Stimulated activated CD8-positive, alpha-beta memory T cell treated with anti-CD3 and anti-CD28 coated beads, Interleukin-2, amount 100 ng/mL, for 48 hours (primary cell): ENCODE results near the gene FUOM.

Experiments
- DNase-seq, 2 donors: peaks; one replicate each; pipeline ENCODE4 v3.0.0-alpha.2; 2020; ENCODE audit warnings: low read depth in 2 of 2

The FUOM gene

DNA sequence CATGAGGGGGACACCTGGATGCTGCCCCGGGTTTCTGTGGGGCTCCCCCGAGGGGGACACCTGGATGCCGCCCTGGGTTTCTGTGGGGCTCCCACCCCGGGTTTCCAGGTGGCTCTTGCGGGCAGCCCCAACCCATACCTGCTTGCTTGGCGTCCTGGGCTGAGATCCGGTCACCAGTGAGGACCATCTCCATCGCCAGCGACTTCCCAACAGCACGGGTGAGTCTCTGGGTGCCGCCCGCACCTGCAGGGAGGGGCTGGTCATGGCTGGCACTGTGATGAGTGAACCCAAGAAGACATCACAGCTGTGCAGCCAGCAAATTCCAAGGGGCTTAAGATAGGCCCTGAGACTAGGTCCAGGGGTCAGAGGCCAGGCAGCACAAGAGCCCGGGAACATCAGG is 8.9 kb upstream of the FUOM start:
- no peak for DNase-seq

DNA sequence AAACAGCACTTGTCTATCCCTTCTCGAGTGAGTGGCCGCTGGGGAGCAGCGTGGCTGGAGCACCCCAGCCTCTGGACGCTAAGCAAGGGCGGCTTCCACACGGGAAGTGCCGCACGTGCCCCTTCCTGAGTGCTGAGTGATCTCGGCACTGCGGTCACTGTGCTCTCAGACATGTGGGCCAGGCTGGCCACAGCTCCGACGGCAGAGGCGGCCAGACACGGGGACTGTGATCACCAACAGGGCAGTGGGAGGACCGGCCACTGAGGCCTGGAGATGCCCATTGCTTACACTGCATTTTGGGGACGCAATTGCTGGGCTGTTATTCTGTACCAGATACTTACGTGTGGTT is 8.3 kb upstream of the FUOM start:
- DNase-seq, result no peak

DNA sequence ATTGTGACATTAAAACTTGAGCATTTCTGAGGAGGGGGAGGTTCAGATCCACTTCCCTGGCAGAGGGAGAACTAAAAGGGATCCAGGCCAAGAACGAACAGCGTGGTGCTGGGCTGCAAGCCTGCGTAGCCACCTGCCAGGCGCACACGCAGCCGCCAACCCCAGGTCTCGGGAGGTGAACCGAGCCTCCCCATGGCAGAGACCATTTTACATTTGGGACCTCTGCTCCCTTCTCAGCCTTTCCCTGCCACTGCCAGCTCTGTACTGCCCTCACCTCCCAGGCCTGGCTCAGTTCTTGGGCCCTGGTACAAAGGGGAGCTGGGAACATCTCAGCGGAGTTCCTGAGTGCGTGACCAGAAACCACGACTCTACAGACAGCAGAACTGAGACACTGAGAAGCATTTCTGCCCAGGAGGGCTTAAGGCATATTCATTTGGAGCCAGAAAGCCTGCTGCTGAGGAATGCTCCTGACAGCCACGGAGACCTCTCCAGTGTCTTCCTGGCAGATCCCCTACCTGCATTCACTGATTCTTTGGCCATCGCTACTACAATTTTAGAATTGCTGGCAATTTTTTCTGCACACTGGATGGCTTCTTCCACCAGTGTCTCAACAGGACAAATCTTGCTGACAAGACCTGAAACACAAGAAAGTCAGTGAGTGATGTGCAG is 7.8 kb upstream of the FUOM start:
- DNase-seq, result no peak

DNA sequence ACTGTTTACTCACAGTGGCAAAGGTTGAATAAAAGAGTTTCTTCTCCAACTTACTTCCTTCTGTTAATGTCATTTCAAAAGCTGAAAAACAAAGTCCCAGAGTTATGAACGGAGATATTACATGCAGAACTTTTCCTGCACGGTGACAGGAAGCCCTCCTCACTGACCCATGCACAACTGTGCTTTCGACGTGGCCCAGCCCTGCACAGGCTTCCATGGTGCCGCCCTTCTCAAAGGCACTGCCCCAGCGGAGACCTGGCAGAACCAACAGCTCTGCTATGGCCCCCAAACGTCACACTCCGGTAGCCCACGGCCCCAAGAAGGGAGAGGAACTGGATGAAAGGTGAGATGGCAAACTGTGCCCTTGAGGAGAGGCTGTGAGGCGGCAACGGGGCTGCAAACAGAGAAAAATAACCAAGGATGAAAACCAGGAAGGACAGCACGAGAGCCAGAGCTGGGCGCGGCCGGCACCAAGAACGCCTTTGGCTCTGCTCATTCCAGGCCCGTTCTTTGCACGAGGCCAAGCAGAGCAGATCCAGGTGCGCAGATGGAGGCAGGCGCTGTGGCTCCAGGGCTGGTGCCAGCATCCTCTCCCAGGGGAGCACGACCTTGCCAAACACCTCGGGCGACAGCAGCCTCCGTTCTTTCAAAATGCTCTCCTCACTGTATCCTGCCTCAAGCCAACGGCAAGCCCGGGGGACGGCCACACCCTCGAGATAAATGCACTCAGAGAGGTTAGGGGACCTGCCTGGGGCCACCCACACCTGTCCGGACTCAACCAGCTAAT is 7.0 kb upstream of the FUOM start:
- no peak for DNase-seq

DNA sequence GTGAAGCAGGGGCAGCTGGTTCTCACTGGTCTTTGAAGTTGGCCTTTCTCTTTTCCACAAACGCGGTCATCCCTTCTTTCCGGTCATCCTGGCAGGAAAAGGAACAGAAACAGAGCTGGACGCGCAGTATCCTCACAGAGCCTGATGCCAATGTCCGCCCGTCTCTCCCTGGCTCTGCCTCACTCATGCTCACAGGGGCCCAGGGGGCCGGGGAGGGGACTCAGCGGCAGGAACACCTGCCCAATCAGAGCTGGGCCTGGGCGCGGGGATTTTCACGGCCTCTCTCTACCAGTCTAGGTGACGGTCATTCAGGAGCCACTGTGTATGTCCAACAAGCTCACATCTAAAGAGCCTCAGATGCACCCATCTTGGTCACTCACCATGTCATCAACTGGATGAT is 5.0 kb upstream of the FUOM start:
- no peak for DNase-seq

DNA sequence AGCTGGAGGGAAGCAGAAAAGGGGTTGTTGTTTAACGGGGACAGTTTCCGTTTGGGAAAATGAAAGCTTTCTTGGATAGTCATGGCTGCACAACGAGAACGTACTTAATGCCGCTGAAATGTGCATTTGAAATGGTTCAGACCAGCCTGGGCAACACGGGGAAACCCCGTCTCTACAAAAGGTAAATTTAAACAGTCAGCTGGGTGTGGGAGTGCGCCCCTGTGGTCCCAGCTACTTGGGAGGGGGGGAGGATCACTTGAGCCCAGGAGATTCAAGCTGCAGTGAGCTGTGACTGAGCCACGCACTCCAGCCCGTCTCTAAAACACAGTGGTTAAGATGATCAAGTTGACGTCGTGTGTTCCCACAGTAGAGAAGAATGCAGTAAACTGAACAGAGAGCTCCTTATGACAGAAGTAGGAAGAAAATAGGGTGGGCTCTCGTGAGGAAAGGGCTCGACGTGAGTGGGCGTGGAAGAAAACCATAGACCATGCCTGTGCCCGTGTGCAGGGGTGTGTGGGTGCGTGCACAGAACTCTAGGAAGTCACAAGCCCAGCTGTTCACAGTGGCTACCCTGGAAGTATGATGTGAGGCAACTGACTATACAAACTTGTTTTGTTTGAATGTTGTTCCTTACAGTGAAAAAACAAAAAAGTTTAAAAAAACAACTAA is 4.1 kb upstream of the FUOM start:
- no peak for DNase-seq

DNA sequence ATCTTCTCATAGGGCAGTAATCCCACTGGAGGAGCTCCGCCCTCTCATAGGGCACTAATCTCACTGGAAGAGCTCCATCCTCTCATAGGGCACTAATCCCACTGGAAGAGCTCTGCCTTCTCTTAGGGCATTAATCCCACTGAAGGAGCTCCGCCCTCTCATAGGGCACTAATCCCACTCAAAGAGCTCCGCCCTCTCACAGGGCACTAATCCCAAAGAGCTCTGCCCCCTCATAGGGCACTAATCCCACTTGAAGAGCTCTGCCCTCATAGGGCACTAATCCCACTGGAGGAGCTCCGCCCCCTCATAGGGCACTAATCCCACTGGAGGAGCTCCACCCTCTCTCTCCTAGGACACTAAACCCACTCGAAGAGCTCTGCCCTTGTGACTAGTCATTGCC is 3.4 kb upstream of the FUOM start:
- no peak for DNase-seq

- DNase-seq, result no peak
These were observed 2.3 kb upstream of the FUOM start for GRCh38 chr10:133359972-133360610.

DNA sequence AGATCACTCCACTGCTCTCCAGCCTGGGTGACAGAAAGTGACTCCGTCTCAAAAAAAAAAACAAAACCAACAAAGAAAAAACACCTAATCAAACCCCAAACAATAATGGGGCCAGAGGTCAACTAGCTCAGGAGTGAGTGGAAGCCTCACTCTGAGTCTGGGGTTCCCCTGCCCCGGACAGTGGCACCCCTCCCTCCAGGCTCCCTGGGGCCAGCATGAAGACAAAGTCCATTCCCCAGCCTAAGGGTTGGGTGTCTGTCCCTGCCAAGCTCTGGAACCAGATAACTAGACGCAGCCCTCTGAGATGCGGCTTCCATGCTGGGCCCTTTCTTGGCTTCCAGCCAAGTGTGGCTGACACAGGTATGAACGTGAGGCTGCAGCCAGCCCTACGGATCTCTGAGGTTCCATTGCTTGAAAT is 1.7 kb upstream of the FUOM start:
- no peak for DNase-seq

DNA sequence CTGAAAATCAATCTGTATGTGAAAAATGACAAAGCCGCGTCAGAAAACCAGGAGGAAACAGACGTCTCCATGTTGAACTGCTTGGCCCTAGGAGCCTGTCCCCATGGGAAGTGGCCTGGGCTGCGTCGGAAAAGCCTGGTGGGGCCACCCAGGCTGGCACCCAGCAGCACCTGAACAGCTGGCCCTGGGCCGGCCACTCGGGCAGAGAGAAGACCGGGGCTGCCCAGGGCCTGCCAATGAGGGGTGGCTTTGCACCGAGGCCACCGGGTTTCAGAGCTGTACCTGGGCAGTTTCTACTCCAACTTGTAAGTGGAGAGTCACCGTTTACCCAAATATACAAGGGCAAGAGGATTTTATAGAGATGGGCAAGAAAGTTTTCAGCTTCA is 1.1 kb upstream of the FUOM start:
- DNase-seq, result no peak

GRCh38 chr10:133358162-133358924 is 524 bp upstream of the FUOM start:
- DNase-seq, result no peak

- DNase-seq, result no peak
These were observed 1.1 kb downstream of the FUOM start for GRCh38 chr10:133356549-133357284.

GRCh38 chr10:133355991-133356390 is 1.8 kb downstream of the FUOM start:
- DNase-seq, result no peak

GRCh38 chr10:133355266-133355665 is 2.6 kb downstream of the FUOM start:
- no peak for DNase-seq

DNA sequence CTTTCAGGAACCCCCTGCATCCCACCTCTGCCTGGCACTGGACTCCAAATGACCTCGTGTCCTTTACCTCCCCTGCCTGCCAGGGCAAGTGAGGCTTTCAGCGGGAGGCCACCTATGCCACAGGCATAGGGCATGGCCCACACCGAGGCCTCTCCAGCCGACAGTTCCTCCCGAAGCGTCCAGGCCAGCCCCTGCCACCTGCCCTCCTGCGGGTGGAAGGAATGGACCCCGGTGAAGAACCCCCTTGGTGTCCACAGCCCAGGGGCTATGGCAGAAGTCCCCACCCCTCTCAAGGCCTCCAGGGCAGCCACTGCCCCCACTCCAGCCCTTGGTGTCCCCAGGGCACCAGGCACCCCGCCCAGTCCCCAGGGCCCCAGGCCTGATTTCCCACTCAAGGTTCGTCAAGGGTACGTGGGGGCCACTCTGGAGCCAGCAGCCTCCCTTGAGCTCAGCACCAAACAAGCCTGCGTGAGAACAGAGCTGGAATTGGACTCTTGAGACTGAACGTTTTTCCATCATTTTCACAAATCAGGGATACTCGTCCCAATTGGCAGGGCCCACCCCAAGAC is 3.1 kb downstream of the FUOM start:
- DNase-seq, result no peak

DNA sequence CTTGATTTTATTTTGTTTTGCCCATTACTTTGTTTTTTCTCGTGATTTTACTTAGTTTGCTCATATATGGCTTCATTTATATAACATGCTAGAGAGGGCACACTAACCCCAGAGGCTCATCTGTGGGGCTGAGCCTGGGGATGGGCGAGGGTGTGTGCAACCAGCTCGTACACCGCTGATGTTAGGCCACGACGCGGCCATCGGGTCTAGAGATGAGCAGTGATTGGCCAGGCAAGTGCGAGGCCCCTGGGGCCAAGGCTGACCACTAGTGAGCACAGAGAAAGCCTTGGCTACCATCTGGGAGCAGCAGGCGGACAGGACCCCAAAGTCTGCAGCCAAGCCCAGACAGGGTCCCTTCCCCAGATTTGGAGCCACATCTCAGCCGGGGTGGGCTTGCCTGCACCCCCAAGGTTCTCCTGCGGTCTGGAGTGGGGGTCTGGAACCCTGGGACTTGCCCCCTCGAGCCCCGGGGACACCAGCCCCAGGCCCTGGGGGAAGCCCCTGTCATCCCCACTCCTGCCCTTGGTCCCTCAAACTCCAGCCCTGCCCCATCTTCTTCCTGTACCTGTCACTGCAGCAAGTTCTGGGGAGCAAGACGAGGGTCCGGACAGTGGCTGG is 3.7 kb downstream of the FUOM start:
- DNase-seq, result no peak

DNA sequence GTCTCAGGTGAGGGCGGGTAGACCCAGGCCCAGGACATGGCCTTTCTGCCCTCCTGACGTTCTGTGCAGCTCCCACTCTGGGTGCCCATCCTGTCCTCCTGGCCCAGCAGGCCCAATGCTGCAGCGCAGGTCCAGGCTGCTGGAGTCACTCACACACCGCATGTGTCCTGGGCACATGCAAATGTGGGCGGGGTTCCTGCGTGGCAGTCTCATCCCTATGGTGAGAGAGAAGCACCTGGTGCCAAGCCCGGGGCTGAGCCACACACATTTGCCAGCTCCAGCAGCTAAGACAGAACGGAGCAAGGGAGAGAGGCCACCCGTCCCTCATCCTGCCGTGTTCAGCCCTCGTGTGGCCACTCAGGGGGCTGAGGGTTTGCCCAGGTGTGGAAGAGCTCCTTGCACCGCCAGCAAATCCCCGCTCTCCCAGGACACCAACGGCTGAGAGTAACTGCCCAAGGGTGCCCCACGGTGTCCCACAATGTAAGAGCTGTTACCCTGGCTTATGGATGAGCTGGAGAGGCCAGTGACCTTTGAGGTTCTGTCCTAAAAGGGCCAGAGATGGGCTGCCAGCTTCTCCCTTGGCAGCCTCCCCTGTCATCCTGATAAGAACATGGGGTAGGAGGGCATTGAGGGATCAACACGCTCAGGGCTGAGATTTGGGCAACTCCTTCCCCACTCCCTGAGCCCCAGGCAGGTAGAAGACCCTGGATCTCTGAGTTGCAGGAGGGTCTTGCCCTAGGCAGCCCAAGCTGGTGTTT is 4.4 kb downstream of the FUOM start:
- DNase-seq, result no peak

GRCh38 chr10:133351408-133352318 is 6.2 kb downstream of the FUOM start:
- DNase-seq, result no peak

GRCh38 chr10:133350950-133351329 is 6.9 kb downstream of the FUOM start:
- no peak for DNase-seq
